ELR (cell line): ENCODE data around the gene IGSF3.
"Not testable (repeated sequence)": the region's sequence is repeated elsewhere in the genome, so short reads cannot be mapped to it uniquely, and the experiment has no call there.

ENCODE experiments used
- DNase-seq: peaks from one replicate; pipeline ENCODE4 v3.0.0-alpha.2; 2015; ENCODE audit warnings: low read depth

Gene IGSF3

GRCh38 chr1:116595946-116596741 lies 71.4 kb downstream of the IGSF3 start:
- peak; percentile 37 for DNase-seq

- peak; percentile 31 for DNase-seq
These were observed 72.3 kb downstream of the IGSF3 start for GRCh38 chr1:116595065-116595840.

GRCh38 chr1:116593977-116594376 lies 73.6 kb downstream of the IGSF3 start:
- not testable (repeated sequence) for DNase-seq

- not testable (repeated sequence) for DNase-seq
These were observed 74.1 kb downstream of the IGSF3 start for GRCh38 chr1:116593401-116593800.

- DNase-seq, result not testable (repeated sequence)
These were observed 75.5 kb downstream of the IGSF3 start for GRCh38 chr1:116591951-116592605.

GRCh38 chr1:116591006-116591950 lies 76.3 kb downstream of the IGSF3 start:
- DNase-seq, result not testable (repeated sequence)

GRCh38 chr1:116590359-116591005 lies 77.1 kb downstream of the IGSF3 start:
- DNase-seq, result not testable (repeated sequence)

- peak; percentile 51 for DNase-seq
These were observed 78.3 kb downstream of the IGSF3 start for GRCh38 chr1:116589101-116589735.

- DNase-seq, result no peak
These were observed 79.9 kb downstream of the IGSF3 start for GRCh38 chr1:116587501-116588227.

- DNase-seq, result no peak
These were observed 80.8 kb downstream of the IGSF3 start for GRCh38 chr1:116586741-116587143.

- no peak for DNase-seq
These were observed 81.6 kb downstream of the IGSF3 start for GRCh38 chr1:116585886-116586285.

GRCh38 chr1:116581323-116581885 lies 86.1 kb downstream of the IGSF3 start:
- no peak for DNase-seq

- DNase-seq, result no peak
These were observed 86.8 kb downstream of the IGSF3 start for GRCh38 chr1:116580446-116581322.

- no peak for DNase-seq
These were observed 88.2 kb downstream of the IGSF3 start for GRCh38 chr1:116579259-116579875.

- no peak for DNase-seq
These were observed 89.0 kb downstream of the IGSF3 start for GRCh38 chr1:116578581-116578980.

GRCh38 chr1:116577759-116578314 lies 89.7 kb downstream of the IGSF3 start:
- no peak for DNase-seq

GRCh38 chr1:116574581-116575291 lies 92.8 kb downstream of the IGSF3 start:
- DNase-seq, result peak; percentile 77
